Suppressor macrophage treated with lipopolysaccharide for 1 hour (primary cell): ENCODE measurements around the gene FGF18.

Experiments
- DNase-seq, 3 donors: peaks; one replicate each; pipeline ENCODE4 v3.0.0-alpha.2; 2020 to 2022

Gene FGF18

GRCh38 chr5:171424726-171425125 is 5.3 kb downstream of the FGF18 start:
- no peak for DNase-seq

DNA sequence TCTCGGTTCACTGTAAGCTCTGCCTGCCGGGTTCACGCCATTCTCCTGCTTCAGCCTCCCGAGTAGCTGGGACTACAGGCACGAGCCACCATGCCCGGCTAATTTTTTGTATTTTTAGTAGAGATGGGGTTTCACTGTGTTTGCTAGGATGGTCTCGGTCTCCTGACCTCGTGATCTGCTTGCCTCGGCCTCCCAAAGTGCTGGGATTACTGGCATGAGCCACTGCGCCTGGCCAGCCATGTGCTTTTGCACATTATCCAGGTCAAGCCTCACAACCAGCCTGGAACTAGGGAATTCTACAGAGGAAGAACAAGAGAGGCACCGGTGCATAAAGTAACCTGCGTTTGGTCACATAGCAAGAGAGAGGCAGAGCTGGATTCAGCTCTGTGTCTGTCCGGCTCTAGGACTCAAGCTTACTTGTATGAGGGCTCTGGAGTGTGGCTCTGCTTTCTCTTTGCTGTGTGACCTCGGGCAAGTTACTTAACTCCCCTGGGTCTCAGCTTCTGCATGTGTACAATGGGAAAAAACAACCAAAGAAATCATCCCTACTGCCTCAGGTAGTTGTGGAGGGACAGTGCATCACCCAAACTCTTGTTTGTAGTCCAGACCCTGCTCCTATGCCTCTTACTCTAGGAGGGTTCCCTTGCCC is 6.3 kb downstream of the FGF18 start:
- DNase-seq: no peak

DNA sequence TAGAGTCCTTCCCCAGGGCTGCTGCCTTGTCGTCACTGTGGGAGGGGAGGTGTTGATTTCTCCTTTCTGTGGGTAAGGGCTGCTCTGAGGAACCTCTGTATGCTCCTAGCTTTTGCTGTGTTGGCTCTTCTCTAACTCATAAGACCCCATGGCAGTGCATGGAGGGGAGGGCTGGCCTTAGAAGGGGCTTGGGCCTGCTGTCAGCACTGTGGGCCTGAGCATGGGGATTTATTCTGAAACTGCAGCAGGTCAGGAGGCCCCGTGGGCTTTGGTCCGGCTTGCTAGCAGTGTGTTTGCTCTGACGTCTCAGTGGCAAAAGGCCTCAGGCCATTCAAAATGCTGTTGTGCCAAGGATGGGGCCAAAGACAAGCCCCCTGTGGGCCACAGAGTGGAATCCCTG is 6.8 kb downstream of the FGF18 start:
- no peak for DNase-seq

- no peak for DNase-seq
Measured at GRCh38 chr5:171426680-171427079, 7.2 kb downstream of the FGF18 start.

GRCh38 chr5:171427318-171428167 is 8.1 kb downstream of the FGF18 start:
- peak; percentile 13 to 28 (median 24) for DNase-seq

DNA sequence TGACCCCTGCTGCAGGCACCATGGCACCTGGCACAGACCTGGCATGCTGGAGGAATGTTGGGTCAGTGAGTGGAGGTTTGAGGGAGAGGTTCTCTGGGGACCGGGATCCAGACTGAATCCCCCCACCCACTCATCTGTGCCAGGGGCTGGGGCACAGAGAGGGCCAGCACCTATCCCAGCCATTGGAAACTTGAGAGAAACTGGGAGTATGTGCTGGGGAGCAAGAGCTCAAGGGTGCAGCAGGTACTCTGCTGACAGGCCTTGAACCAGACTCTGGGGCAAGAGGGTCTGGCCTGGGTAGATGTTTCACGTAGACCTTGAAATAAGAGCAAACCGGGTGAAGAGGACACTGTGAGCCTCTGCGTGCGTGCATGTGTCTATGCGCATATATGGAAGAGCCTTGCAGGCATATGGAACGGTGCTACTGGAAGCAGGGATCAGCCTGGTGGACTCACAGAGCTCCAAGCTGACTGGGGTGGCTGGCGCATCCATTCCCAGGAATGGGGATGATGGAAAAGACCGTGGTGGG is 8.8 kb downstream of the FGF18 start:
- DNase-seq: no peak

DNA sequence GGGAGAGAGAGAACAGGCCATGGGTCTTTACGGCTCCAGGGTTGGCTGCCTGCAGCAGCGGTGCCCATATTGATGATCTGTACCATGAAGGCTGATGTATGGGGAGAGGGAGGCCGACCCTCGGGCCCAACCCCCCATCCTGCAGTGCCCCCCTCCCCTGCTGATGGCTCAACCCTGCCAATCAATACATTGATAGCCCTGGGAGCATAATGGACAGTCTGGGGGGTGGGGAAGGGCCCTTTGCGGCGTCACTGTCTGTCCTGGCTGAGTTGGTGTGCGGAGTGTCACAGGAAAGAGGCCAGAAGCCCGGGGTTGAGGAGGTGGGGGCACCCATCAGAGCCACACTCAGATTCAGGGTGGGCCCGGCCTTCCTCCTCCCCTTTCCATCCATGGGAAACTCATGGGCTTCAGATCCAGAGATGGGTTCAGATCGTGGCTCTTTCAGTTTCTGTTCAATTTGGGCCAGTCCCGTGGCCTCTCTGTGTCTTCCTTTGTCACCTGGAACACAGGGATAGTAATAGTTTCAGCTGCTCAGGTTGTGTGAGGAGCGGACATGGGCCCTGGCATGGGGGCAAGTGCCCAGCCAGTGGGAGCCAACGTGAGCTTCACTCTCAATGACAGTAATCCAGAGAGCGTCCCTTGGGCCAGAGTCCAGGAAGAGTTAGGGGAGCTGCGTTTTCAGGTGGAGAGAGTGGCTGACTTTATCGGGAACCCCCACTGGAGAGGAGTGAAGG is 9.5 kb downstream of the FGF18 start:
- DNase-seq: no peak

DNA sequence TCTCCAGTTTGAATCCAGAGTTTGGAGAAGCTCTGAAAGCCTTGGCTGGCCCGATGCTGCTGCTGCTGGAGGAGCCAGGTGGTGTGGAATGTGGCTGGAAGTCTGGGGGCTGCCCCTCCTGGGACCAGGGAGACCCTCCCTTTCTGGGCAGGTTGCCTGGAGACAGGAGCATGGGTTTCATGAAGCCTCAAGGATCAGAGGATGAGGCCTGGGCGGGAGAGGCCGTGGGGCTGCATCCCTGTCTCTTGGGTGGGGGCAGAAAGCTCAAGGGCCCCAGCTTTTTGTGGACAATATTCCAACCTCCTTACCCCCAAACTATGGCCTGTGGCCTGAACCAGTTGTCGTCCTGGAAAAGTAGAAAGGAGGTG is 10.1 kb downstream of the FGF18 start:
- no peak for DNase-seq

- no peak for DNase-seq
Measured at GRCh38 chr5:171431251-171431777, 11.9 kb downstream of the FGF18 start.

DNA sequence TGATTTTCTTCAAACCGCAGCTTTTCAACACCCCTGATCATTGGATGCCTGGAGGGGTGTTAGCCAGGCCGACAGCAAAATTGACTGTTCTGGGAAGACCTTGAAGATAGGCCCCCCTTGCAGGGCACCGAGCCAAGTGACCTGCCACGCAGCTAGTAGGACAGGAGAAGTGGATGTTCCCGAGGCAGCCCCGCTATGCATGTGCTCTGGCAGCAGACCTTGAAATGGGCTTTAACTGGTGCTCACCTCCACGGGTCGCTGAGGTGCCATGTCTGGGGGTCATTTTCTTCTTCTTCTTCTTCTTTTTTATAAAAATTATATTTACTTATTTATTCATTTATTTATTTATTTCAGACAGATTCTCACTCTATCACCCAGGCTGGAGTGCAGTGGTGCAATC is 12.6 kb downstream of the FGF18 start:
- DNase-seq: no peak

- DNase-seq: no peak
Measured at GRCh38 chr5:171432583-171433351, 13.3 kb downstream of the FGF18 start.

DNA sequence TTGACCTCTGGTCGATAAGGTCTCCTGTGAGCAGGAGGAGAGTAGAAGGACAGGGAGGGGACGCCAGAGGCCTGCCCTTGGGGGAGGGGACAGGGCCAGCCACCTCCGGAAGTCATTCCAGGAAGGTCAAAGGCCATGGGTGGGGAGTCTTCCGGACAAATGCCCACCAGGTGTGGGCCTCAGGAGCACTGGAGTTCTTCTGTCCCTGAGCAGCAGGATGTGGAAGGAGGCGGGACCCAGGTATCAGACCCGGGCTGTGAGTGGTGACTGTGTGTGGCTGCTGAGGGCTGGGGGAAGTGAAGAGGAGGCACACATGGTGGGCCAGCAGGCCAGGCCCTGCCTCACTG is 13.9 kb downstream of the FGF18 start:
- no peak for DNase-seq

GRCh38 chr5:171433982-171434676 is 14.7 kb downstream of the FGF18 start:
- DNase-seq: no peak

- no peak for DNase-seq
Measured at GRCh38 chr5:171434874-171435273, 15.4 kb downstream of the FGF18 start.

DNA sequence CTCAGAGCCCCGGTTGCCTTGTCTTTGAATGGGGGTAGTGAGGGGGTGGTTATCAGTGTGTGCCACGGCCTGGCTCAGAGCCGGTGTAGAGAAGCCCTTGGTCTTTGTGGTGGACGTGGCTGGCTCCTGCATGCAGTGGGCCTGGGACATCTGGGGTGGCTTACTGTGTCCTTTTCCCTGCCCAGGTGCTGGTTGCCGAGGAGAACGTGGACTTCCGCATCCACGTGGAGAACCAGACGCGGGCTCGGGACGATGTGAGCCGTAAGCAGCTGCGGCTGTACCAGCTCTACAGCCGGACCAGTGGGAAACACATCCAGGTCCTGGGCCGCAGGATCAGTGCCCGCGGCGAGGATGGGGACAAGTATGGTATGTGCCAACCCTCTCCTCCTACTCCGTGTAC is 16.5 kb downstream of the FGF18 start:
- no peak for DNase-seq

DNA sequence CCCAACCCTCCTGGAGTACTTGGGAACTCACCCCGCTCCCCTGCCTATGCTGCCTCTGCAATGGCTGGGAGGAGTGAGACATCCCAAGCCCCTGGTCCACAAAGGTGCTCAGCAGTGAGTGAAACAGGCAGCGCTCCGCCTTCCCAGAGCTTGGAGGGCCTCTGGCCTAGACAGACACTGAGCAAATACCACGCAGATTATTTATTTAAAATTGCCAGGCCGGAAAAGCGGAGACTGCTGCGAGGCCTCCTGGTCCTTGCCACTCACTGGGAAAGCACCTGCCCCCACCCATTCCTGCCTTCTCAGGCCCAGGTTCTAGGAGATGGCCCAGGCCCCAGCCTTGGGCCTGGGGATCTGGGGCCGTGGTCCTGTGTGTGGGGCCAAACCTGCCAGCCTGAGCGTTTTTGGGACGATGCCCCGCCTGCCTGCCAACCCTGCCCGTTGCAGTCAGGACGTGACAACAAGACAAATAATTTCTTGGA is 17.4 kb downstream of the FGF18 start:
- DNase-seq: no peak

DNA sequence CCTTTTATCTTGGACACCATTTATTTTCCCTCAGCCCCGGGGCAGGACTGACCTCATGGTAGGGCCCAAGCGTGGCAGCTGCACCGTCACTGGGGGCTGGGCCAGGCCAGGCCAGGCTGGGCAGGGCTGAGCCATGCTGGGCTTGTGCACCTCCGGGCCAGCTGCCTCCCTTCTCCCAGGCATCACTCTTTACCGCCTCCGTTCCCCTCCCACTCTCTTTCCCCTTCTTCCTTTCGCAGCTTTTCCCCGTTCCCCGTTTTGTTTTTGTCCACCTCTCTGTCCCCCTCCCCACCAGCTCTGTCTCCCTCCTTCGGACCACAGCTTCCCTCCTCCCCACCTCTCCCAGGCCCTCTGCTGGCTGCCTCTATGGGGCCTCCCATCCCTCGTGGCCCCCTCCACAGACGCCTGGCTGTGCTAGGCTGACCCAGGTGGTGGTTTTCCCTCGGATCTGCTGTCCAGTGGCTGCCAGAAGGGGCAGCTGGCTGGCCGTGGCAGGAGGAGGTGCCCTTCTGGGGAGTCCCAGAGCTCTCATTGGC is 17.9 kb downstream of the FGF18 start:
- no peak for DNase-seq

DNA sequence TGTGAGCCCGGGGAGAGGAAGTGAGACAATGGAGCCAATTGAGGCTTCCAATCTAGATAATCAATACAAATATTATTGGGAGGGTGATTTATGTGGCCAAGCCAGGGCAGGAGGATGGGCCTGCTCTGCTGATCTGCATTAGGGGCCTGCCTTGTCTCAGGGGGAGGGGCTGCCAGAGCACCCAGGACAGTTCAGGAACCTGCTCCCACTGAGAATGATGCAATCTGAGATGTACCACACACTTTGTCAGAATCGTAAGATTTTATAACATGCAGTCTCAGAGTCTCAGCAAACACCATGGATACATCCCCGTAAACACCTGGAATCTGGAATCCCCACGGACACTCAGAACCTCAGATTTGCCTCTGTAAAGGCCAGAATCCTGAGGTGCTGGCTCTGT is 19.3 kb downstream of the FGF18 start:
- no peak for DNase-seq

GRCh38 chr5:171441246-171441791 is 21.9 kb downstream of the FGF18 start:
- no peak for DNase-seq

DNA sequence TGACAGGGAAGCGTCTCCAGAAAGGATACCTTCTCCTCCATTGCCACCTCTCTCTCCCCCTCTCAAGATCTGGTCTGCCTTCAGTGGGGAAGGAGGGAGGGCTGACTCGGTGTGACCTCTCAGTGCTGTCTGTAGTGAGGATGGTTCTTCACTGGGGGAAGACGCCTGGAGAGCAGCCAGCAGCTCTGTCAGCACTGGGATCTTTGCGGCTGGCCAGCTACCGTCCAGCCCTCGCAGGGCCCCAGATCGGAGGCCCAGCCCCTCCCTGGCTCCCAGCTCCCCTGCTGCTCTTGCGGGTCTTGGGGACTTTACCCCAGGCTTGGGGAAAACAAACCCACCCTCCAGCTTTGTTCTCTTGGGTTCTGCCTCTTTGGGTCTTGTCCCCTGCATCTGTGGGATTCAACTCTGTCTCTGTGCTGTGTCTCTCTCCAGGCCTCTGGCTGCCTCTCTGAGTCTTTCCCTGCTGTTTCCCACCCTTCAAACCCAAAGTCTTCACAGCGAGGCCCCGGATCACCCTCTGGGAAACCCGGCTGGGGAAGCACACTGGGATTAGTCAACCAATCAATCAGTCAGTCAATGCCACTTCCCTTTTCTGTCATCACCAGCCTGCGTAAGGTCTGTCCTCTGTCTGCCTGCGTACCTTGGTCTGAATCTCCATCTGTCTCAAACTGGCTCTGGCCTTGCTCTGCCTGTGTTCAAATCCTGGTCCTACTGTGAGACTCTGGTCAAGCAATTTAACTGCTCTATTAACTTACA is 23.0 kb downstream of the FGF18 start:
- DNase-seq: peak; percentile 74 to 79 (median 79)
